ENCODE measurements around the gene APOBEC3F.

DNA sequence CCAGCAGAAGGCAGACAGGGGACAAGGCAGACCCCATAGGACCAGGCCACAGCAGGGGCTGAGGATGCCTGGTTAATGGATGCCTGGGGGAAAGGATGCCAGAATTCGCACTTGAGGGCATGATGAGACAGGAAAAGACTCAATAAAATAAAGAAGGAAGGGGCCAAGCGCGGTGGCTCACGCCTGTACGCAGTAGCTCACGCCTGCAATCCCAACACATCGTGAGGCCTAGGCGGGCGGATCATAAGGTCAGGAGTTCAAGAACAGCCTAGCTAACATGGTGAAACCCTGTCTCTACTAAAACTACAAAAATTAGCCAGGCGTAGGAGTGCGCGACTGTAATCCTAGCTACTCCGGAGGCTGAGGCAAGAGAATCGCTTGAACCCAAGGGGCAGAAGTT is 10.0 kb upstream of the APOBEC3F start:
- TF ChIP-seq, protein P1, sequence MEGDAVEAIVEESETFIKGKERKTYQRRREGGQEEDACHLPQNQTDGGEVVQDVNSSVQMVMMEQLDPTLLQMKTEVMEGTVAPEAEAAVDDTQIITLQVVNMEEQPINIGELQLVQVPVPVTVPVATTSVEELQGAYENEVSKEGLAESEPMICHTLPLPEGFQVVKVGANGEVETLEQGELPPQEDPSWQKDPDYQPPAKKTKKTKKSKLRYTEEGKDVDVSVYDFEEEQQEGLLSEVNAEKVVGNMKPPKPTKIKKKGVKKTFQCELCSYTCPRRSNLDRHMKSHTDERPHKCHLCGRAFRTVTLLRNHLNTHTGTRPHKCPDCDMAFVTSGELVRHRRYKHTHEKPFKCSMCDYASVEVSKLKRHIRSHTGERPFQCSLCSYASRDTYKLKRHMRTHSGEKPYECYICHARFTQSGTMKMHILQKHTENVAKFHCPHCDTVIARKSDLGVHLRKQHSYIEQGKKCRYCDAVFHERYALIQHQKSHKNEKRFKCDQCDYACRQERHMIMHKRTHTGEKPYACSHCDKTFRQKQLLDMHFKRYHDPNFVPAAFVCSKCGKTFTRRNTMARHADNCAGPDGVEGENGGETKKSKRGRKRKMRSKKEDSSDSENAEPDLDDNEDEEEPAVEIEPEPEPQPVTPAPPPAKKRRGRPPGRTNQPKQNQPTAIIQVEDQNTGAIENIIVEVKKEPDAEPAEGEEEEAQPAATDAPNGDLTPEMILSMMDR (IDR thresholded peaks at IDR 0.05; ENCODE audit: low read depth, low read length, poor library complexity, severe bottlenecking) = no peak
- TF ChIP-seq EZH2phosphoT487 (IDR thresholded peaks at IDR 0.05; ENCODE audit: borderline replicate concordance, low read length) = no peak

All from DOHH2 (cell line).